Endothelial cell (in vitro differentiated cells): ENCODE data around the gene APOBEC2. TPM values are rescaled to one million over a fixed set of nuclear protein-coding genes. Genes with fewer than 3 reads are reported as not detected.

Source experiments
- DNase-seq: peaks from one replicate; pipeline ENCODE4 v3.0.0; 2021; ENCODE audit warnings: low spot score
- H3K27ac Mint-ChIP-seq: one replicate; pipeline ENCODE4 v1.8.0; 2021; ENCODE audit warnings: mixed read lengths, inconsistent platforms; ENCODE audit not compliant: unreplicated experiment
- H3K27me3 Mint-ChIP-seq: one replicate; pipeline ENCODE4 v1.8.0; 2021; ENCODE audit warnings: mild to moderate bottlenecking, moderate library complexity, mixed read lengths, inconsistent platforms; ENCODE audit not compliant: unreplicated experiment
- H3K36me3 Mint-ChIP-seq: one replicate; pipeline ENCODE4 v1.8.0; 2021; ENCODE audit warnings: mild to moderate bottlenecking, low read depth, mixed read lengths, inconsistent platforms; ENCODE audit not compliant: unreplicated experiment
- H3K4me1 Mint-ChIP-seq: one replicate; pipeline ENCODE4 v1.8.0; 2021; ENCODE audit warnings: mild to moderate bottlenecking, mixed read lengths, inconsistent platforms; ENCODE audit not compliant: unreplicated experiment
- H3K4me3 Mint-ChIP-seq: one replicate; pipeline ENCODE4 v1.8.0; 2021; ENCODE audit warnings: mild to moderate bottlenecking, mixed read lengths, inconsistent platforms; ENCODE audit not compliant: unreplicated experiment
- H3K9me3 Mint-ChIP-seq: one replicate; pipeline ENCODE4 v1.8.0; 2021; ENCODE audit warnings: mixed read lengths, inconsistent platforms; ENCODE audit not compliant: unreplicated experiment
- total RNA-seq: library from RNA; stranded (reverse); fragmentation: NEBNext Ultra II Directional; extraction: Animal tissue kit (Norgen Biotek cat#: 25700); gene quantifications from one replicate; pipeline ENCODE4 v1.2.1, GENCODE V29; 2021; ENCODE audit not compliant: unreplicated experiment
- TF ChIP-seq, protein P1 (sequence below): fragments of 200-600 bp; sonication (generic); IDR thresholded peaks from one replicate; pipeline ENCODE4 v1.5.0; 2021; ENCODE audit warnings: antibody characterized with exemption; ENCODE audit not compliant: unreplicated experiment

APOBEC2 gene
- total RNA-seq, 1 donor from 2014 or later, result not detected

DNA sequence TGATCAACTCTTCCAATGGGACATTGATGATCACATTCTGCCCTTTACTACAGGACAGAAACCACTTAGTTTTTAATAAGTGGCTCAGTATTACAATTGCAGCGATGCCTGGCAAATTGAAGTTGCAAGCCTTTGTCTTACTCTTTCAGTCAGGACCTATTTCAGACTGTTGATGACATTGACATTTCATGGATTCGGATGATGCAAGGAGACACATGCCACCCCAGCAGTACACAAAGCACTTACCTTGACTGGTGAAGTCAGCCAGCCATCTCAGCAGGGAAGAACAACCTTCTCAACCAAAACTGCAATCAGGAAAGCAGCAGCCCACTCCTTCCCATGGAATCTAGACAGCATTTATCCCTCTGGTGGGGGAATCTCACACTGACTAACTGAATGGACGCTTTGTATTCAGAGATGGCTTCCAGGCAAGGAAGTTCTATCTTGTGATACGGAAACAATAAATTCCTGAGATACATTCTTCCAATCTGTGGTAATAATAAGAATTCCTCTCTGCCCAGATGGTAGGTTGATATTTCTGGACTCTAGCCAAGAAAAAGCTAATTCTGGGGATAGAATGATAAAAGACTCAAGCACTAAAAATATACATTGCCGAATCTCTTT, 44.6 kb downstream of the APOBEC2 start:
- TF ChIP-seq, protein P1, sequence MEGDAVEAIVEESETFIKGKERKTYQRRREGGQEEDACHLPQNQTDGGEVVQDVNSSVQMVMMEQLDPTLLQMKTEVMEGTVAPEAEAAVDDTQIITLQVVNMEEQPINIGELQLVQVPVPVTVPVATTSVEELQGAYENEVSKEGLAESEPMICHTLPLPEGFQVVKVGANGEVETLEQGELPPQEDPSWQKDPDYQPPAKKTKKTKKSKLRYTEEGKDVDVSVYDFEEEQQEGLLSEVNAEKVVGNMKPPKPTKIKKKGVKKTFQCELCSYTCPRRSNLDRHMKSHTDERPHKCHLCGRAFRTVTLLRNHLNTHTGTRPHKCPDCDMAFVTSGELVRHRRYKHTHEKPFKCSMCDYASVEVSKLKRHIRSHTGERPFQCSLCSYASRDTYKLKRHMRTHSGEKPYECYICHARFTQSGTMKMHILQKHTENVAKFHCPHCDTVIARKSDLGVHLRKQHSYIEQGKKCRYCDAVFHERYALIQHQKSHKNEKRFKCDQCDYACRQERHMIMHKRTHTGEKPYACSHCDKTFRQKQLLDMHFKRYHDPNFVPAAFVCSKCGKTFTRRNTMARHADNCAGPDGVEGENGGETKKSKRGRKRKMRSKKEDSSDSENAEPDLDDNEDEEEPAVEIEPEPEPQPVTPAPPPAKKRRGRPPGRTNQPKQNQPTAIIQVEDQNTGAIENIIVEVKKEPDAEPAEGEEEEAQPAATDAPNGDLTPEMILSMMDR, result no peak
- no peaks in the 10 kb centered on the region for H3K27me3 Mint-ChIP-seq
- H3K4me3 Mint-ChIP-seq, result no peak overlapping the region
- H3K36me3 Mint-ChIP-seq, result peaks cover 44% of the 10 kb centered on the region
- H3K9me3 Mint-ChIP-seq, result no peaks in the 10 kb centered on the region
- H3K27ac Mint-ChIP-seq, result no peak overlapping the region
- peaks cover 6% of the 10 kb centered on the region for H3K4me1 Mint-ChIP-seq
- DNase-seq, result no peak

DNA sequence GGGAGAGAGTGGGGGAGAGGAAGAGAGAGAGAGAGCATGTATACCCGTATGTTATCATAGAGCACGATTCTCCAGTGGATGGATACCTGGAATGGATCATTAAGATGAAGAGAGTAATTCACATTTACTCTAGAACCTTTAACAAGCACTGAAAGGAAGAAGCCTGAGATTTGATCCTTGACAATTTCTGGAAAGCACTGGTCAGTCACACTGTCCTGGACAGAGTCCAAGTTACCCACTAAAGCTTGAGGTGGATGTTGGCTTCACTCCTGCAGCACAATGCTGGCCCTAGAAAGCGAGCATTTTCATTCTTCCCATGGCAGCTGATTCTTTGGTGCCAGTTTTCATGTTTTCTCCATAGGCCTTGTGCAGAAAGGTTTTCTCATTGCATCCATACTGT, 45.4 kb downstream of the APOBEC2 start:
- H3K4me3 Mint-ChIP-seq, result no peak overlapping the region
- DNase-seq, result no peak
- no peak overlapping the region for H3K27ac Mint-ChIP-seq
- TF ChIP-seq, protein P1, result no peak
- H3K4me1 Mint-ChIP-seq, result peaks cover 6% of the 10 kb centered on the region
- H3K36me3 Mint-ChIP-seq, result peaks cover 41% of the 10 kb centered on the region
- no peaks in the 10 kb centered on the region for H3K9me3 Mint-ChIP-seq
- no peaks in the 10 kb centered on the region for H3K27me3 Mint-ChIP-seq

DNA sequence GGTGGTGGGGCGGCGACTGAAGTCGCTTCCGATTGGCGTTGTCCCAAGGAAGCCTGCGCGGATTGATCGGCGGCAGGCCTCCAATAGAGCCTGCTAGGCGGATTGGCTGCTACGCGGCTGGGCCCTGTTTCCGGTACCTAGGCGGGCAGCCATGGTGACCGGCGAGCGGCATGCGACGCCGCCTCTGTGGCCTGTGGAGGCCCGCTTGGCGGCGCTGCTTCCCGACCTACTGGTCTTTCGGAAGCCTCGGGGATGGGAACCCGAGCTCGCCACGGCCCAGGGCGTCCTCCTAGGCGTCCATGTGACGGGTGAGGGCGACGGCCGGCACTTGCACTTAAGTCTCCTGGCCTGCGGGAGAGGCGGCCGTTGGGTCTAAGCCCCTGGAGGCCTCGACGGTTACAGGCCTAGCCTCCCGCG, 47.9 kb downstream of the APOBEC2 start:
- Mint-ChIP-seq H3K27me3 (no peaks in the 10 kb centered on the region), H3K4me3 (no peak overlapping the region), H3K4me1 (peaks cover 6% of the 10 kb centered on the region), H3K36me3 (peaks cover 28% of the 10 kb centered on the region), H3K27ac (no peak overlapping the region), H3K9me3 (no peaks in the 10 kb centered on the region)
- peak; percentile 85 for DNase-seq
- TF ChIP-seq, protein P1, result peak; percentile 48

DNA sequence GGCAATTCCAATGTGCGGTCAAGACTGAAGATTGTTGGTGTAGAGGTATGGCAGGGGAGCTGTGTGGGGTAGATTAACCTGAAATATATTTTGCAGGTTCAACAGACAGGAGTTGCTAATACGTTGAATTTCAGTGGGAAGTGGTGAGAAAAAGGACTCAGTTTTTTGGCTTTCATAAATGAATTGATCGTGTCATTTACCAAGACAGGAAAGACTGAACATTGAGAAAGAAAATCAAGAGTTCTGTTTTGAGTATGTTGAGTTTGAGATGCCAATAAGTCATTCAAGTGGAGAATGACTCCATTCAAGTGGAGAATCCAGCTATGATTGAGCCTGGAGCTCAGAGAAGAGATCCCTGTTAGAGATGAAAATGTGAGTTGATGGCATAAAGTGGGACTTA, 50.8 kb downstream of the APOBEC2 start:
- Mint-ChIP-seq H3K4me3 (no peak overlapping the region), H3K36me3 (peaks cover 3% of the 10 kb centered on the region), H3K27ac (no peak overlapping the region), H3K4me1 (peaks cover 6% of the 10 kb centered on the region), H3K27me3 (no peaks in the 10 kb centered on the region), H3K9me3 (no peaks in the 10 kb centered on the region)
- no peak for DNase-seq
- TF ChIP-seq, protein P1, result no peak

DNA sequence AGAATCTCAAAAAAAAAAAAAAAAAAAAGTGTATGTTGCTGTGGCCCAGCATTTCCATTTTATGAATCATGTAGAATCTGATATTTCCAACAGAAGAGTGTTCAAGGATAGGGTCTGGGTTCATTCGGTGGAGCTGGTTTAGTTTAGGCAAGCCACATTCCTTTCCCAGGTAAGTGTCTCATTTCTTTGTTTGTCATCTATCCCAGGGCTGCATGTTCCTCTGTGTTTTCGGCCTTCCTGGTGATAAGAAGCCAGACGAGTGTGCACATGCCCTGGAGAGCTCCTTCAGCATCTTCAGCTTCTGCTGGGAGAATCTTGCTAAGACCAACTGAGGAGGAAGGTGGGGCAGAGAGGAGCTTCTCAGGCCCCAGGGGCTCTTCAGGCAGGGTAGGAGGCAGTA, 58.0 kb downstream of the APOBEC2 start:
- Mint-ChIP-seq H3K4me3 (no peak overlapping the region), H3K9me3 (no peaks in the 10 kb centered on the region), H3K4me1 (no peaks in the 10 kb centered on the region), H3K36me3 (no peaks in the 10 kb centered on the region), H3K27ac (no peak overlapping the region), H3K27me3 (peaks cover 1% of the 10 kb centered on the region)
- TF ChIP-seq, protein P1, result no peak
- no peak for DNase-seq

Other genes starting within 250 kb of the APOBEC2 start
- gene UNC5CL, start 14.0 kb upstream of the APOBEC2 start, total RNA-seq, result 0.59 TPM
- gene TSPO2, start 10.7 kb upstream of the APOBEC2 start, total RNA-seq, result not detected
- gene OARD1, start 19.2 kb downstream of the APOBEC2 start, total RNA-seq, result 20.5 TPM
- 39.7 TPM for gene NFYA, start 19.8 kb downstream of the APOBEC2 start, total RNA-seq
- 2.3 TPM for gene TREML1, start 101.1 kb downstream of the APOBEC2 start, total RNA-seq
- gene TREM2, start 109.9 kb downstream of the APOBEC2 start, total RNA-seq, result not detected
- 0.10 TPM for gene TREML2, start 147.9 kb downstream of the APOBEC2 start, total RNA-seq
- 0.15 TPM for gene TREML4, start 175.1 kb downstream of the APOBEC2 start, total RNA-seq
- 0.38 TPM for gene TREM1, start 233.5 kb downstream of the APOBEC2 start, total RNA-seq